Measurements from ENCODE around the gene GLIS2. TPM values are rescaled to one million over a fixed set of nuclear protein-coding genes. Genes with fewer than 3 reads are reported as not detected.
A peak's percentile ranks its signal among the peaks of the same experiment; 100 is the strongest.

Gene GLIS2
- total RNA-seq, 3 donors from 2014 or later = 1.7 to 21.1 (median 2.9) TPM

DNA sequence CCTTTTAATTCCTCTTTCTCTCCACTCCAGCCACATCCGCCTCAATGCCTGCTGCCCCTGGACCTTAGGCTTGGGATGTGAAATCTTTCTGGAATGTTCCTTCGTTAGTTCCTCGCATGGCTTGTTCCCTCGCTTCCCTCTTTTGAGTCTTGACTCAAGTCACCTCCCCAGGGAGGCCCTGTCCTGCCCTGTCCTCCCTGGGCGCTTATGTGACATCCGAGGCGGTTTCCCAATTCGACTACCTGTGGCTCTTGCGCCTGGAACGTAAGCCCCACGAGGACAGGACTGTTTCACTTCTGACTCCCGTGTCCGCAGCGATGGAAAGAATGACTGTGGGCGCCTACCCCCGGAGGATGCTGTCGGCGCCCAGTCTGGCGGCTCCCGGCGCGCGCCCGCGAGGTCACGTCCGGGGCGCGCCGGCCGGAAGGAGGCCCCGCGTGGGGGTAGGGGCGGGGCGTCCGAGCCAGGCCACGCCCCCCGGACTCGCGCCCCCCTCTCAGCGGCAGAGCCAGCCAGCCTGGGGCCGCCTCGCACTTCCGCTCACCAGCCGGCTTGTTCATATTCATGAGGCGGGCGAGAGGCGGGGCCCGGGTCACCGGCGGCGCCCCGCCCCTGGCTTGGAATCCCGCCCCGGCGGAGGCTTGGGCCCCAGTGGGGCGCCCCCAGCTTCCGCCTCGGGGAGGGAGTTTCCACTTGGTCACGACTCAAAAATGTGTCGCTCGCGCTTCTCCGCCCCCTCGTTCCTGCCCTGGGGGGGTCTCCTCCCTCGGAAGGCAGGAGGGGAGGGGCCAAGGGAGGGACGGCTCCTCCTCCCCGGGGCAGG is 8.4 kb upstream of the GLIS2 start:
- intact Hi-C loops (cut with DNase I, micrococcal nuclease) = no loop called here
- peak; percentile 94 to 97 (median 96) for DNase-seq
- ATAC-seq = peak; percentile 96

DNA sequence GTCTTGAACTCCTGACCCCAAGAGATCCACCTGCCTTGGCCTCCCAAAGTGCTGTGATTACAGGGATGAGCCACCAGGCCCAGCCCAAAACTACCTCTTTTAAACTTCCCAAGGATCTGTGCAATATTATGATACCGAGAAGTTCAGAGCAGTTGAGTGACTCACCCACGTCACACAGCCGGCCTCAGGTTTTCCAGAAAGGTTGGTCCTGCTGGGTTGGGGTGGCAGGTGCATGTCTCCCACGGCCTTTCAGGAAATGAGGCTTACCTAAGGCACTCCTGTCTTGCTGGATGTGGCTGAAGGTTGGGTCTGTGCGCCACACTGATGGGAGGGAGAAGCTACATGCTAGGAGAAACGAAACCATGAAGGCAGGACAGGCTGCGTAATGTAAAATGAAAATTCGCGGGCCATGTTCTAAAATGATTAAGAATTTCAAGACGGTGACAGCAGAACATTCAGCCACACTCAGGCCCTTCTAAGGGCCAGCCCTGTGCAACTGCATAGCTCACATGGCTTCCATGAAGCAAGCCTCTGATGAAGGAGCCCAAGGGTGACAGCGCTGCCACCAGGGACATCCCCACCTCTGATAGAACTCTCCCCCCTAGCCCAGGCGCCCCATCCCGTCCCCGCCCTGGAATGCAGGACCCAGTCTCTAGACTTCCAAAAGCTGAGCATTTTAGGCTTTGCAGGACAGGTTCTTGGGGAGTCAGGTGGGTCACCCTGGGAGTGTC is 6.6 kb upstream of the GLIS2 start:
- TF ChIP-seq, protein P1, sequence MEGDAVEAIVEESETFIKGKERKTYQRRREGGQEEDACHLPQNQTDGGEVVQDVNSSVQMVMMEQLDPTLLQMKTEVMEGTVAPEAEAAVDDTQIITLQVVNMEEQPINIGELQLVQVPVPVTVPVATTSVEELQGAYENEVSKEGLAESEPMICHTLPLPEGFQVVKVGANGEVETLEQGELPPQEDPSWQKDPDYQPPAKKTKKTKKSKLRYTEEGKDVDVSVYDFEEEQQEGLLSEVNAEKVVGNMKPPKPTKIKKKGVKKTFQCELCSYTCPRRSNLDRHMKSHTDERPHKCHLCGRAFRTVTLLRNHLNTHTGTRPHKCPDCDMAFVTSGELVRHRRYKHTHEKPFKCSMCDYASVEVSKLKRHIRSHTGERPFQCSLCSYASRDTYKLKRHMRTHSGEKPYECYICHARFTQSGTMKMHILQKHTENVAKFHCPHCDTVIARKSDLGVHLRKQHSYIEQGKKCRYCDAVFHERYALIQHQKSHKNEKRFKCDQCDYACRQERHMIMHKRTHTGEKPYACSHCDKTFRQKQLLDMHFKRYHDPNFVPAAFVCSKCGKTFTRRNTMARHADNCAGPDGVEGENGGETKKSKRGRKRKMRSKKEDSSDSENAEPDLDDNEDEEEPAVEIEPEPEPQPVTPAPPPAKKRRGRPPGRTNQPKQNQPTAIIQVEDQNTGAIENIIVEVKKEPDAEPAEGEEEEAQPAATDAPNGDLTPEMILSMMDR (IDR thresholded peaks at IDR 0.05) = no peak
- no peak overlapping the region for H3K4me3 ChIP-seq
- no peaks in the 10 kb centered on the region for H3K9me3 ChIP-seq
- intact Hi-C loops (cut with DNase I, micrococcal nuclease) = no loop called here
- DNase-seq (no peak), ATAC-seq (no peak)
- no peaks in the 10 kb centered on the region for H3K36me3 ChIP-seq (ENCODE audit: low read depth)
- peaks cover 12% of the 10 kb centered on the region for H3K4me1 ChIP-seq (ENCODE audit: low read depth)

More for the DNA sequence above, 8.4 kb upstream of the GLIS2 start:
- TF ChIP-seq, protein P1 (IDR thresholded peaks at IDR 0.05) = no peak
- H3K4me1 ChIP-seq (ENCODE audit: low read depth) = peaks cover 8% of the 10 kb centered on the region
- H3K4me3 ChIP-seq = peak overlapping the region; percentile 9
- H3K36me3 ChIP-seq (ENCODE audit: low read depth) = no peaks in the 10 kb centered on the region
- H3K9me3 ChIP-seq = no peaks in the 10 kb centered on the region

DNA sequence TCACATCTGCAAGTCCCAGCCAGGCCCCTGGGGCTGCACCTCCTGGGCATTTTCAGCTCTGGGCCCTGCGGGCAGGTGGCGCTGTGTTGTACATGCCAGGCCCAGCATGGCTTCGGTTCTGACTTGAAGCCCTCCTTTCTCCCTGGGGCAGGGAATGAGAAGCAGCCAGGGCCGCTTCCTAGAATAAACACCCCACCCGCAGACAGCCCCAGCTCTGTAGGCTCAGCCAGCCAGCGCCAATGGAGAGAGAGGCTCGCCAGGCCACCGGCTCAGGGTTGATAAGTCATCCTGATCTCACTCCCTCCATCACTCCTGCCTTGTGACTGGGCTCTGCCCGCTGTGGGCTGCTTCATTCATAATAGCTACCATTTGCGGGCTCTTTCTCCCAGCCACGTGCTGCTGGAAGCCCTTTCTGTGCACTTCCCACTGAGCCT is 6.0 kb upstream of the GLIS2 start:
- intact Hi-C loops (cut with DNase I, micrococcal nuclease) = no loop called here
- Histone ChIP-seq H3K36me3 (ENCODE audit: low read depth) (no peaks in the 10 kb centered on the region), H3K4me3 (no peak overlapping the region), H3K4me1 (ENCODE audit: low read depth) (peaks cover 13% of the 10 kb centered on the region), H3K9me3 (no peaks in the 10 kb centered on the region)
- DNase-seq (peak in 2 of 3 donors; percentile 76 to 77), ATAC-seq (peak; percentile 18)
- TF ChIP-seq, protein P1 (IDR thresholded peaks at IDR 0.05) = peak; percentile 76

DNA sequence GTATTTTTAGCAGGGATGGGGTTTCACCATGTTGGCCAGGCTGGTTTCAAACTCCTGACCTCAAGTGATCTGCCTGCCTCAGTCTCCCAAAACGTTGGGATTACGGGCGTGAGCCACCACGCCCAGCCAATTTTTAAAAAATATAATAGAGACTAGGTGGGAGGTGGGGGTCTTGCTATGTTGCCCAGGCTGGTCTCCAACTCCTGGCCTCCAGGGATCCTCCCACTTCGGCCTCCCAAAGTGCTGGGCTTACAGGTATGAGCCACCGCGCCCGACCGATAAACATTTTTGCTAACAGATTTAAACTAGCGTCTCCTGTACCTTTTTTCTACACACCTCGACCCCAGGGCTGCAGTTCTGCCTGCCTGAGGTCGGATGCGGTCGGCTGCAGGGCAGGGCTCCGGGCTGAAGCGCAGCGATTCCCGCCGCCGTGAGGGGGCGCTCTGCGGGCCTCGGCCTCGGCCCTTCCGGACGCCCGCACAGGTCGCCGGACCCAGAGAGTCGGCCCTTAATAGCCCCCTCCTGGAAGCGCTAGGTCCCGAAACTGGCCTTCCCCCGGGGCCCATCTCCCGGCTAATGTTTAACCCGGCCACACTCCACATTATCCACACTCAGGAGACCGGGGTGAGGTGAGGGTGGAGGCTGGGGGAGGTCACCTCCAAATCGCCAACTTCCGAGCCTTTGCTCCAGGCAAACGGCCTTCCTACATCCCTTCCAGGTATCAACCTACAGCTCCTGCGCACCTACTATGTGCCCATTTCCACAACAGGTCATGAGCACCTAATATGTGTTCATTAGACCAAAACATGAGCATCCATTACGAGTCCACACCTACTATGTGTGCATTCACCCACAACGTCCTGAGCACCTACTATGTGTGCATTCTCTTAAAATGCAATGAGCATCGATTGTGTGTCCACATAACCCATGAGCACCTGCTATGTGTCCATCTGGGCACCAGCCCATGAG is 2.0 kb upstream of the GLIS2 start:
- no peaks in the 10 kb centered on the region for H3K36me3 ChIP-seq (ENCODE audit: low read depth)
- TF ChIP-seq, protein P1 (IDR thresholded peaks at IDR 0.05) = peak; percentile 54
- no peaks in the 10 kb centered on the region for H3K9me3 ChIP-seq
- no peak overlapping the region for H3K4me3 ChIP-seq
- intact Hi-C loops (cut with DNase I, micrococcal nuclease) = no loop called here
- H3K4me1 ChIP-seq (ENCODE audit: low read depth) = peaks cover 14% of the 10 kb centered on the region
- peak in 1 of 3 donors; percentile 65 for DNase-seq
- peak; percentile 49 for ATAC-seq

DNA sequence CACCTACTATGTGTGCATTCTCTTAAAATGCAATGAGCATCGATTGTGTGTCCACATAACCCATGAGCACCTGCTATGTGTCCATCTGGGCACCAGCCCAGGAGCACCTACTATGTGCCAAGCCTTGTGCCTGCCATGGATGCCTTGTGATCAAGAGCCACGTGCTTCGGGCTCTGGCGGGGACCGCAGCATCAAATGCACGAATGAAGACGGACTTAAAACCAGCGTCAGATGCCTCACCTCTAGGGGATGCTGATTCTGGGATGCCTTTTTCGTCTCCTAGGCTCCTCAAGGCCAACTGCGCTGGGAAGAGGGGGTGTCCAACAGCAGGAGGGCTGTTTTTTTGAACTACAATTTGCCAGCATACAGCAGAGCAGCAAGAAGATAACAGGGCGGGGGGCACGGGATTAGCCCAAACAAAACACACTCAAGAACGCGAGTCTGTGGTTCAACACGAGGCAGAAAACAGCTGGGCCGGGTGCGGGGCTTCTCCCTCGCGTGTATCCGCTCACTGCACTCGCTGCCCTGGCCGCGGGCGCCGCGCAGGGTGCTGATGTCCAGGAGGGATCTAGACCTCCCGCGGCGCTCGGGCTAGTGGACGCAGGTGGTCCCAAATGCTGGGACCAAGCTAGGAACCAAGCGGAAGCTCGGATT is 1.2 kb upstream of the GLIS2 start:
- no peaks in the 10 kb centered on the region for H3K9me3 ChIP-seq
- intact Hi-C loops (cut with DNase I, micrococcal nuclease) = no loop called here
- ATAC-seq (no peak), DNase-seq (no peak)
- H3K4me1 ChIP-seq (ENCODE audit: low read depth) = peaks cover 20% of the 10 kb centered on the region
- no peak overlapping the region for H3K4me3 ChIP-seq
- H3K36me3 ChIP-seq (ENCODE audit: low read depth) = no peaks in the 10 kb centered on the region
- TF ChIP-seq, protein P1 (IDR thresholded peaks at IDR 0.05) = no peak

All from mucosa of descending colon (tissue), 3 donors.